GF-D8 (cell line): ENCODE measurements around the gene ZNF350.
"Not testable (repeated sequence)": the region's sequence is repeated elsewhere in the genome, so short reads cannot be mapped to it uniquely, and the experiment has no call there.

Source experiments
- DNase-seq: peaks from one replicate; lab custom pipeline; 2025; lab: John Stamatoyannopoulos, UW

ZNF350 gene

GRCh38 chr19:51971624-51972023 is 15.0 kb downstream of the ZNF350 start:
- DNase-seq: no peak

- no peak for DNase-seq
Measured at GRCh38 chr19:51970718-51971117, 15.9 kb downstream of the ZNF350 start.

GRCh38 chr19:51965583-51965982 is 21.1 kb downstream of the ZNF350 start:
- DNase-seq: no peak

GRCh38 chr19:51960621-51961233 is 25.9 kb downstream of the ZNF350 start:
- peak; percentile 6 for DNase-seq

- DNase-seq: no peak
Measured at GRCh38 chr19:51959791-51960190, 26.8 kb downstream of the ZNF350 start.

GRCh38 chr19:51957846-51958245 is 28.8 kb downstream of the ZNF350 start:
- DNase-seq: not testable (repeated sequence)

GRCh38 chr19:51948975-51949374 is 37.7 kb downstream of the ZNF350 start:
- no peak for DNase-seq

- DNase-seq: no peak
Measured at GRCh38 chr19:51946602-51947001, 40.0 kb downstream of the ZNF350 start.

GRCh38 chr19:51944798-51945552 is 41.7 kb downstream of the ZNF350 start:
- DNase-seq: no peak

GRCh38 chr19:51938936-51939335 is 47.7 kb downstream of the ZNF350 start:
- DNase-seq: no peak

GRCh38 chr19:51931921-51932320 is 54.7 kb downstream of the ZNF350 start:
- DNase-seq: no peak

GRCh38 chr19:51927859-51928258 is 58.8 kb downstream of the ZNF350 start:
- no peak for DNase-seq

GRCh38 chr19:51926784-51927741 is 59.6 kb downstream of the ZNF350 start, which contains the start of gene ZNF613:
Gene ZNF613 (plus strand): TSS chr19:51927472. CDS start chr19:51936221, 8,749 bp downstream.
- peak; percentile 82 for DNase-seq

- DNase-seq: no peak
Measured at GRCh38 chr19:51926426-51926783, 60.2 kb downstream of the ZNF350 start.

- DNase-seq: no peak
Measured at GRCh38 chr19:51921949-51922348, 64.7 kb downstream of the ZNF350 start.

- DNase-seq: no peak
Measured at GRCh38 chr19:51919606-51920005, 67.0 kb downstream of the ZNF350 start.

GRCh38 chr19:51916167-51916566 is 70.5 kb downstream of the ZNF350 start:
- no peak for DNase-seq

GRCh38 chr19:51915324-51915867 is 71.2 kb downstream of the ZNF350 start:
- DNase-seq: no peak
